ENCODE data around the gene GOLGA6C. TPM values are rescaled to one million over a fixed set of nuclear protein-coding genes. Genes with fewer than 3 reads are reported as not detected.
"Not testable (repeated sequence)": the region's sequence is repeated elsewhere in the genome, so short reads cannot be mapped to it uniquely, and the experiment has no call there.

Gene GOLGA6C
- total and polyA plus RNA-seq, 9 of the 15 experiments (the other 6 are each of a cell fraction or from before 2014, with no cell fraction given): not detected

DNA sequence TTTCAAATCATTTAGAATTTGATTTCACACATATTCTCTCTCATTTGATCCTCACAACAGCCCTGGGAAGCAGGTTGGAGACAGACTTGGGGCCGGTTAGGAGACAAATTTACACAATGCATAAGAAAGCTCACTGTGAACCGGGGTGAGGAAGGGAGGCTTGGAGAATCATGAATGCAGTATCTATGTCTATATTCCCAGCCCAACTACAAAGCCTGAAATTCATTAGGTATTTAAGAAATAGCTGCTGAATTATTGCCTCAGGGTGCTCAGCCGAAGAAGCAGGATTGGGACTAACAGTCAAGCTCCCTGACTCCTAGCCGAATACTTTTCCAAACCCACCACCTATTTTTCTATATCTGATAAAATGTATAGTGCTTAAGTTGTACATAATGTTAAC lies 8.4 kb upstream of the GOLGA6C start:
- FAIRE-seq (no peak), ATAC-seq (no peak), DNase-seq (ENCODE audit: extremely low read depth in 1 of 4, low spot score in 3 of 4) (no peak)
- no peak overlapping the region for H3K4me3 ChIP-seq
- H4K20me1 ChIP-seq (replicated peaks; ENCODE audit: control insufficient read depth, insufficient read depth, low read length): no peaks in the 10 kb centered on the region
- intact Hi-C loops (cut with micrococcal nuclease) (no loop called here), in situ Hi-C loops (cut with MboI) (no loop called here)
- H3K79me2 ChIP-seq (ENCODE audit: control insufficient read depth, insufficient read depth, low read length): no peaks in the 10 kb centered on the region
- CTCF ChIA-PET (ENCODE audit: low intra/inter-chr PET ratio): no interaction called here
- POLR2A ChIA-PET: no interaction called here
- H3K9me1 ChIP-seq (ENCODE audit: control insufficient read depth, insufficient read depth, low read length): no peaks in the 10 kb centered on the region
- no peaks in the 10 kb centered on the region for H3K36me3 ChIP-seq (ENCODE audit: control insufficient read depth, insufficient read depth, low read length)
- H3K4me1 ChIP-seq (replicated peaks in 1 of 2; ENCODE audit: control insufficient read depth in 2 of 2, insufficient read depth in 2 of 2, low read length in 2 of 2): no peaks in the 10 kb centered on the region
- TF ChIP-seq BRD4 (IDR thresholded peaks at IDR 0.05): no peak
- TF ChIP-seq ZNF23 (CRISPR knock-in tag; IDR thresholded peaks at IDR 0.05): no peak
- TF ChIP-seq MYNN (IDR thresholded peaks at IDR 0.05): no peak
- TF ChIP-seq MYNN (CRISPR knock-in tag; IDR thresholded peaks at IDR 0.05): no peak
- TF ChIP-seq POLR2AphosphoS2 (IDR thresholded peaks at IDR 0.05; ENCODE audit: low read length): no peak
- TF ChIP-seq CBX5 (IDR thresholded peaks at IDR 0.05; ENCODE audit: borderline replicate concordance, low read depth): no peak
- TF ChIP-seq THRAP3 (IDR thresholded peaks at IDR 0.05; ENCODE audit: borderline replicate concordance): no peak
- no peak for TF ChIP-seq CBX2 (IDR thresholded peaks at IDR 0.05; ENCODE audit: insufficient read depth, low read length, poor library complexity, severe bottlenecking)
- TF ChIP-seq, protein P1, sequence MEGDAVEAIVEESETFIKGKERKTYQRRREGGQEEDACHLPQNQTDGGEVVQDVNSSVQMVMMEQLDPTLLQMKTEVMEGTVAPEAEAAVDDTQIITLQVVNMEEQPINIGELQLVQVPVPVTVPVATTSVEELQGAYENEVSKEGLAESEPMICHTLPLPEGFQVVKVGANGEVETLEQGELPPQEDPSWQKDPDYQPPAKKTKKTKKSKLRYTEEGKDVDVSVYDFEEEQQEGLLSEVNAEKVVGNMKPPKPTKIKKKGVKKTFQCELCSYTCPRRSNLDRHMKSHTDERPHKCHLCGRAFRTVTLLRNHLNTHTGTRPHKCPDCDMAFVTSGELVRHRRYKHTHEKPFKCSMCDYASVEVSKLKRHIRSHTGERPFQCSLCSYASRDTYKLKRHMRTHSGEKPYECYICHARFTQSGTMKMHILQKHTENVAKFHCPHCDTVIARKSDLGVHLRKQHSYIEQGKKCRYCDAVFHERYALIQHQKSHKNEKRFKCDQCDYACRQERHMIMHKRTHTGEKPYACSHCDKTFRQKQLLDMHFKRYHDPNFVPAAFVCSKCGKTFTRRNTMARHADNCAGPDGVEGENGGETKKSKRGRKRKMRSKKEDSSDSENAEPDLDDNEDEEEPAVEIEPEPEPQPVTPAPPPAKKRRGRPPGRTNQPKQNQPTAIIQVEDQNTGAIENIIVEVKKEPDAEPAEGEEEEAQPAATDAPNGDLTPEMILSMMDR (IDR thresholded peaks at IDR 0.05 in 2 of 3, conservative IDR thresholded peaks at IDR 0.05 in 1 of 3; ENCODE audit: insufficient read depth in 2 of 3, low read depth in 1 of 3, low read length in 3 of 3): no peak
- TF ChIP-seq, protein P2, sequence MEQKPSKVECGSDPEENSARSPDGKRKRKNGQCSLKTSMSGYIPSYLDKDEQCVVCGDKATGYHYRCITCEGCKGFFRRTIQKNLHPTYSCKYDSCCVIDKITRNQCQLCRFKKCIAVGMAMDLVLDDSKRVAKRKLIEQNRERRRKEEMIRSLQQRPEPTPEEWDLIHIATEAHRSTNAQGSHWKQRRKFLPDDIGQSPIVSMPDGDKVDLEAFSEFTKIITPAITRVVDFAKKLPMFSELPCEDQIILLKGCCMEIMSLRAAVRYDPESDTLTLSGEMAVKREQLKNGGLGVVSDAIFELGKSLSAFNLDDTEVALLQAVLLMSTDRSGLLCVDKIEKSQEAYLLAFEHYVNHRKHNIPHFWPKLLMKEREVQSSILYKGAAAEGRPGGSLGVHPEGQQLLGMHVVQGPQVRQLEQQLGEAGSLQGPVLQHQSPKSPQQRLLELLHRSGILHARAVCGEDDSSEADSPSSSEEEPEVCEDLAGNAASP (IDR thresholded peaks at IDR 0.05): no peak
- TF ChIP-seq, protein P3, sequence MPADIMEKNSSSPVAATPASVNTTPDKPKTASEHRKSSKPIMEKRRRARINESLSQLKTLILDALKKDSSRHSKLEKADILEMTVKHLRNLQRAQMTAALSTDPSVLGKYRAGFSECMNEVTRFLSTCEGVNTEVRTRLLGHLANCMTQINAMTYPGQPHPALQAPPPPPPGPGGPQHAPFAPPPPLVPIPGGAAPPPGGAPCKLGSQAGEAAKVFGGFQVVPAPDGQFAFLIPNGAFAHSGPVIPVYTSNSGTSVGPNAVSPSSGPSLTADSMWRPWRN (IDR thresholded peaks at IDR 0.05; ENCODE audit: low read depth): no peak
- TF ChIP-seq TSC22D4 (tag; IDR thresholded peaks at IDR 0.05): no peak
- no peak for TF ChIP-seq RNF2 (IDR thresholded peaks at IDR 0.05)
- TF ChIP-seq DIDO1 (tag; IDR thresholded peaks at IDR 0.05; ENCODE audit: low read depth): no peak
- TF ChIP-seq CBX1 (IDR thresholded peaks at IDR 0.05; ENCODE audit: low read depth): no peak
- H3K9ac ChIP-seq (ENCODE audit: insufficient read depth in 1 of 2, low read depth in 2 of 2, low read length in 2 of 2): no peak overlapping the region
- 0% methylated on average over 4 of the region's 4 CpGs for WGBS (ENCODE audit: insufficient coverage, low coverage, missing lambda C conversion rate)
- no peak overlapping the region for H2AFZ ChIP-seq (ENCODE audit: low read depth, low read length)
- no peak overlapping the region for H3K4me2 ChIP-seq (ENCODE audit: insufficient read depth, low read length)
- H3K27me3 ChIP-seq (ENCODE audit: control insufficient read depth in 2 of 2, insufficient read depth in 2 of 2, low read length in 2 of 2): peaks cover 14 to 38% of the 10 kb centered on the region in 2 experiments; a peak in 4 of 5 replicates
- H3K9me3 ChIP-seq (replicated peaks; ENCODE audit: control insufficient read depth, insufficient read depth, low read depth, low read length): no peaks in the 10 kb centered on the region
- H3K27ac ChIP-seq (ENCODE audit: extremely low read depth, low read depth, low read length): no peak overlapping the region
- no TSS peak for BruUV-seq (replicated peaks)

- H3K4me3 ChIP-seq; H3K36me3 ChIP-seq (ENCODE audit: control insufficient read depth, insufficient read depth, low read length); H3K9me3 ChIP-seq (replicated peaks; ENCODE audit: control insufficient read depth, insufficient read depth, low read depth, low read length); BruUV-seq (replicated peaks); H3K27ac ChIP-seq (ENCODE audit: extremely low read depth, low read depth, low read length); H2AFZ ChIP-seq (ENCODE audit: low read depth, low read length); CTCF ChIA-PET (ENCODE audit: low intra/inter-chr PET ratio); H3K9ac ChIP-seq (ENCODE audit: insufficient read depth in 1 of 2, low read depth in 2 of 2, low read length in 2 of 2); H4K20me1 ChIP-seq (replicated peaks; ENCODE audit: control insufficient read depth, insufficient read depth, low read length); DNase-seq (ENCODE audit: extremely low read depth in 1 of 4, low spot score in 3 of 4); H3K9me1 ChIP-seq (ENCODE audit: control insufficient read depth, insufficient read depth, low read length); H3K79me2 ChIP-seq (ENCODE audit: control insufficient read depth, insufficient read depth, low read length); ATAC-seq; intact Hi-C loops (cut with micrococcal nuclease); H3K4me2 ChIP-seq (ENCODE audit: insufficient read depth, low read length); in situ Hi-C loops (cut with MboI); FAIRE-seq; H3K4me1 ChIP-seq (replicated peaks in 1 of 2; ENCODE audit: control insufficient read depth in 2 of 2, insufficient read depth in 2 of 2, low read length in 2 of 2): not testable (repeated sequence)
- H3K27me3 ChIP-seq (ENCODE audit: control insufficient read depth in 2 of 2, insufficient read depth in 2 of 2, low read length in 2 of 2): peaks cover 14 to 34% of the 10 kb centered on the region in 2 experiments; a peak in 4 of 5 replicates
- POLR2A ChIA-PET: interaction anchor here (0.6 kb wide), 1 partner anchor 41 kb away, joined by 3 read pairs; no protein-coding TSS in a partner anchor
- WGBS (ENCODE audit: insufficient coverage, low coverage, missing lambda C conversion rate): 1% methylated on average over 4 of the region's 4 CpGs
These were observed 6.8 kb upstream of the GOLGA6C start for GRCh38 chr15:75251343-75251742.
